Neuronal stem cell (in vitro differentiated cells): ENCODE results near the gene TFE3.

Source experiments
- DNase-seq: peaks from one replicate; pipeline ENCODE4 v3.0.0-alpha.2; 2013; ENCODE audit warnings: low spot score
- H2AFZ ChIP-seq: one replicate; pipeline ENCODE4 v1.6.1; 2013; ENCODE audit warnings: mild to moderate bottlenecking, low read length, inconsistent platforms
- H2AK5ac ChIP-seq: 2 replicates; pipeline ENCODE4 v1.6.1; 2013; ENCODE audit warnings: low read depth, mild to moderate bottlenecking, inconsistent platforms, low read length, moderate library complexity, mixed read lengths
- H2BK120ac ChIP-seq: 2 replicates; pipeline ENCODE4 v1.6.1; 2013; ENCODE audit warnings: low read depth, mild to moderate bottlenecking, inconsistent platforms, low read length, moderate library complexity, mixed read lengths
- H2BK12ac ChIP-seq: one replicate; pipeline ENCODE4 v1.6.1; 2013; ENCODE audit warnings: low read length, inconsistent platforms
- H2BK15ac ChIP-seq: 2 replicates; pipeline ENCODE4 v1.6.1; 2013; ENCODE audit warnings: mild to moderate bottlenecking, low read length, inconsistent platforms, mixed read lengths
- H2BK5ac ChIP-seq: one replicate; pipeline ENCODE4 v1.6.1; 2013; ENCODE audit warnings: inconsistent platforms, mild to moderate bottlenecking, low read length, moderate library complexity
- H3K14ac ChIP-seq: one replicate; pipeline ENCODE4 v1.6.1; 2013; ENCODE audit warnings: low read length, inconsistent platforms
- H3K18ac ChIP-seq: 2 replicates; pipeline ENCODE4 v1.6.1; 2013; ENCODE audit warnings: low read length, inconsistent platforms
- H3K23ac ChIP-seq: 2 replicates; pipeline ENCODE4 v1.6.1; 2013; ENCODE audit warnings: low read depth, mild to moderate bottlenecking, mixed read lengths, low read length, inconsistent platforms; ENCODE audit not compliant: poor library complexity
- H3K27ac ChIP-seq: replicated peaks from 3 replicates; pipeline ENCODE4 v1.5.1; 2013; ENCODE audit warnings: low read length, inconsistent platforms
- H3K27me3 ChIP-seq, 3 experiments: 2 replicates each; pipeline ENCODE4 v1.6.1; 2013; ENCODE audit warnings: low read length in 3 of 3, mild to moderate bottlenecking in 2 of 3, inconsistent platforms in 1 of 3, low read depth in 1 of 3, mixed read lengths in 1 of 3, moderate library complexity in 1 of 3; ENCODE audit not compliant: control insufficient read depth in 3 of 3, insufficient read depth in 3 of 3
- H3K36me3 ChIP-seq, 2 donors: replicated peaks in 1 of 2; 2 replicates each; pipeline ENCODE4 v1.6.1; 2013; ENCODE audit warnings: low read length in 2 of 2; ENCODE audit not compliant: control insufficient read depth in 2 of 2, insufficient read depth in 2 of 2
- H3K4ac ChIP-seq: 2 replicates; pipeline ENCODE4 v1.6.1; 2013; ENCODE audit warnings: inconsistent platforms, mild to moderate bottlenecking, low read length, moderate library complexity
- H3K4me1 ChIP-seq, 2 donors: 1 replicate in 1 of 2; 2 replicates in 1 of 2; pipeline ENCODE4 v1.6.1; 2013; ENCODE audit warnings: low read length in 2 of 2, low read depth in 1 of 2; ENCODE audit not compliant: control insufficient read depth in 2 of 2, insufficient read depth in 1 of 2
- H3K4me2 ChIP-seq: one replicate; pipeline ENCODE4 v1.6.1; 2013; ENCODE audit warnings: mild to moderate bottlenecking, low read length, inconsistent platforms; ENCODE audit not compliant: insufficient read depth, poor library complexity, severe bottlenecking
- H3K4me3 ChIP-seq, 2 donors: 2 replicates each; pipeline ENCODE4 v1.5.1; 2013; ENCODE audit warnings: low read length in 2 of 2, mild to moderate bottlenecking in 2 of 2, inconsistent platforms in 1 of 2, moderate library complexity in 1 of 2
- H3K79me1 ChIP-seq: one replicate; pipeline ENCODE4 v1.6.1; 2013; ENCODE audit warnings: low read depth, mild to moderate bottlenecking, inconsistent platforms, low read length, moderate library complexity
- H3K9ac ChIP-seq: one replicate; pipeline ENCODE4 v1.6.1; 2013; ENCODE audit warnings: mild to moderate bottlenecking, low read depth, low read length, inconsistent platforms; ENCODE audit not compliant: poor library complexity
- H3K9me3 ChIP-seq, 2 donors: replicated peaks in 1 of 2; 2 replicates each; pipeline versions ENCODE3 to v1.6.1; 2013; ENCODE audit warnings: low read length in 2 of 2, mild to moderate bottlenecking in 2 of 2, inconsistent platforms in 1 of 2, low read depth in 1 of 2, mixed read lengths in 1 of 2, moderate library complexity in 1 of 2; ENCODE audit not compliant: control insufficient read depth in 2 of 2, insufficient read depth in 1 of 2
- H4K8ac ChIP-seq: one replicate; pipeline ENCODE4 v1.6.1; 2013; ENCODE audit warnings: low read depth, mild to moderate bottlenecking, inconsistent platforms, low read length, moderate library complexity
- H4K91ac ChIP-seq: one replicate; pipeline ENCODE4 v1.6.1; 2013; ENCODE audit warnings: low read length, low read depth, mild to moderate bottlenecking, inconsistent platforms; ENCODE audit not compliant: poor library complexity
- WGBS, 2 donors: extraction: QIAGEN DNeasy Blood & Tissue Kit; methylation state at CpG; one replicate each; pipeline ENCODE4 v1.1.7; 2013; ENCODE audit warnings: missing lambda C conversion rate in 2 of 2, mixed read lengths in 1 of 2; ENCODE audit not compliant: insufficient read length in 2 of 2, insufficient replicate concordance in 1 of 2; ENCODE audit errors: extremely low coverage in 2 of 2; 5-methylcytosine and 5-hydroxymethylcytosine counted together

The TFE3 gene

DNA sequence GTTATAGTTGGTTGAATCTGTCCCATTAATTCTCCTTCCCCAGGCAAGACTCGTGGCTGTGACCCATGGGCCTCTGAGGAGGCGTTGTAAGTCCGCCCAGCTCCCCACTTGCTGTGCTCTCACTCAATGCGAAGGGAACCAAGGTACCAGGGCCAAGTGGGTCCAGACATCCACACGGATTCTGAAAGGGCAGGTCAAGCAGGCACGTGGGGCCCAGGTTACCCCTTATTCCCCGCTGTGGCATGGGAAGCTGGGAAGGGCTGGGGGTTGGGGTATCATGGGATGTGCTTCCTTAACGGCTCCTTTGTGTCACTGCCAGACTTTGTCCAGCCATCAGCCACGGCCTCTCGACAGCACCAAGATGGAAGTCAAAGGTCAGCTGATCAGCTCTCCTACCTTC, 18.8 kb upstream of the TFE3 start:
- no CpG with 5 or more reads among the region's 10 CpGs for WGBS, 2 donors
- no peaks in the 10 kb centered on the region for H3K27me3 ChIP-seq
- H3K18ac ChIP-seq, result no peak overlapping the region
- no peak overlapping the region for H3K27ac ChIP-seq
- H3K9ac ChIP-seq, result no peak overlapping the region
- no peak overlapping the region for H2BK12ac ChIP-seq
- no peak overlapping the region for H2BK120ac ChIP-seq
- H2AFZ ChIP-seq, result no peak overlapping the region
- peaks cover 0 to 6% of the 10 kb centered on the region in 2 donors for H3K36me3 ChIP-seq
- H3K4me3 ChIP-seq, result no peak overlapping the region
- H4K91ac ChIP-seq, result no peak overlapping the region
- H3K79me1 ChIP-seq, result peaks cover 2% of the 10 kb centered on the region
- H2BK5ac ChIP-seq, result no peak overlapping the region
- no peak overlapping the region for H3K23ac ChIP-seq
- H3K4me2 ChIP-seq, result no peak overlapping the region
- H3K14ac ChIP-seq, result no peak overlapping the region
- H3K4me1 ChIP-seq, result no peaks in the 10 kb centered on the region
- no peak overlapping the region for H3K4ac ChIP-seq
- H2AK5ac ChIP-seq, result no peak overlapping the region
- no peak overlapping the region for H4K8ac ChIP-seq
- DNase-seq, result no peak
- H2BK15ac ChIP-seq, result no peak overlapping the region
- H3K9me3 ChIP-seq, result no peaks in the 10 kb centered on the region

DNA sequence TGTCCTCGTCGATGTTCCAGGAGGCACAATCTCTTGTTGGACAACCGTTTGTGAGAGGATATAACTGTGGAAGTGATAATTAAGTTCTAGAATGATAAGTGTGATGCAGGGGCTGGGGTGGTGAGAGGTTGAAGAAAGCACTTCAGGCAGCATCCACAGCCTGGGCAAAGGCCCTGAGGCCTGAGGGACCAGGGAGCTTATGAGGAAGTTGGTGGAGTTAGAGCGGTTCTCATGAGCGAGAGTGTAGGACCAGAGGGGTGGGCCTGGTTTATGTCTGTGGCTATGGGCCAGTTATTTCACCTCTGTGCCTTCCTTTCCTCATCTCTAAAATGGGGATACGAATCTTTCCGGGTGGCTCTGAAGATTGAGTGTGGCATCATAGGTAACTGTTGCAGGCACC, 18.3 kb upstream of the TFE3 start:
- H3K9me3 ChIP-seq, result no peaks in the 10 kb centered on the region
- H3K4me1 ChIP-seq, result no peaks in the 10 kb centered on the region
- H3K27ac ChIP-seq, result no peak overlapping the region
- H2AFZ ChIP-seq, result no peak overlapping the region
- H2BK15ac ChIP-seq, result no peak overlapping the region
- no peak overlapping the region for H4K8ac ChIP-seq
- H4K91ac ChIP-seq, result no peak overlapping the region
- no peak overlapping the region for H2BK12ac ChIP-seq
- H3K9ac ChIP-seq, result no peak overlapping the region
- no peak overlapping the region for H3K23ac ChIP-seq
- no CpG with 5 or more reads among the region's 7 CpGs for WGBS, 2 donors
- no peak overlapping the region for H3K4ac ChIP-seq
- H3K4me3 ChIP-seq, result no peak overlapping the region
- no peak overlapping the region for H2AK5ac ChIP-seq
- H3K79me1 ChIP-seq, result peaks cover 2% of the 10 kb centered on the region
- no peak overlapping the region for H2BK5ac ChIP-seq
- peaks cover 0 to 5% of the 10 kb centered on the region in 2 donors for H3K36me3 ChIP-seq
- H3K4me2 ChIP-seq, result no peak overlapping the region
- no peak overlapping the region for H2BK120ac ChIP-seq
- no peaks in the 10 kb centered on the region for H3K27me3 ChIP-seq
- DNase-seq, result no peak
- no peak overlapping the region for H3K18ac ChIP-seq
- no peak overlapping the region for H3K14ac ChIP-seq

DNA sequence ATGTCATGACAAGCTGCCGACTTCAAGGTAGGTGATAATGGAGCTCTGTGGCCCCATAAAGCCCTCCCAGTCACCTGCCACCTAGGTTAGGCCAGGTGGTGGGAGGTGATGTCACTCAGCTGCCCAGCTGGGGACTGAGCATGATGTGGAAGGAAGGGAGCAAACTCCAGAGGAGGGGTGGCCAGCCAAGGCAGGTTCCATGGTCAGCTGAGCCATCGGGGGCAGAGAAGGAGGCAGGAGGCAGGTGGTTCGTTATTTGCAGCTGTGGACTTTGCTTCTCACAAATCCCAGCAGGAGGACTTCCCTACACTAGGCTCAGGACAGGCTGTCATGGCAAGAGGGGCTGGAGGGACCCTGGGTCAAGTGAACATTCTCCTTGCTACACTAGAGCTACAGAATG, 17.8 kb upstream of the TFE3 start:
- Histone ChIP-seq H3K23ac (no peak overlapping the region), H2BK15ac (no peak overlapping the region), H3K27ac (no peak overlapping the region), H3K14ac (no peak overlapping the region), H3K36me3 (no peaks in the 10 kb centered on the region), H3K4me1 (no peaks in the 10 kb centered on the region), H2AK5ac (no peak overlapping the region), H3K79me1 (peaks cover 2% of the 10 kb centered on the region), H3K27me3 (no peaks in the 10 kb centered on the region), H3K4me3 (no peak overlapping the region), H2BK12ac (no peak overlapping the region), H3K9me3 (no peaks in the 10 kb centered on the region), H2BK120ac (no peak overlapping the region), H3K4me2 (no peak overlapping the region), H2BK5ac (no peak overlapping the region), H3K4ac (no peak overlapping the region), H4K91ac (no peak overlapping the region), H4K8ac (no peak overlapping the region), H3K9ac (no peak overlapping the region), H2AFZ (no peak overlapping the region), H3K18ac (no peak overlapping the region)
- WGBS, 2 donors, result no CpG with 5 or more reads among the region's 3 CpGs
- no peak for DNase-seq

DNA sequence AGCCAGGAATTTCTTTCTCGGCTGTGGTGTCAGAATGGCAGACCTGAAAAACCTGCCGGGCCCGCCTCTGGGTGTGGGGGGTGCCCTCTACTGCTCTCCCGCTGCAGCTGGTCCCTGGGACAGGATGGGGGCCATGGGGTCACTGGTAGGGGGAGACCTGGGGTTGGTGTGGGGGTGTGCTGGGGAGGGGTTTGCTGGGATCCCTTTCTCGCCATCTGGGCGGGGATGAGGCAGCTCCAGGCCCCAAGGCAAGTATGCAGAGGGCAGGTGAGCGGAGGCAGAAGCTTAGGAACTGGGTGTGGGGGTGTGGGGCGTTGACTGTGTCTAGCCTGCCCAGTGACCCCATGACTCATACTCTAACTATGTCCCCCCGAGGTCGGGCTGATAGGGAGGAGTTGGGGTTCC, 16.5 kb upstream of the TFE3 start:
- H3K27me3 ChIP-seq, result no peaks in the 10 kb centered on the region
- no peak overlapping the region for H2AFZ ChIP-seq
- H3K9ac ChIP-seq, result no peak overlapping the region
- H2BK5ac ChIP-seq, result no peak overlapping the region
- no peak overlapping the region for H3K23ac ChIP-seq
- H2BK12ac ChIP-seq, result no peak overlapping the region
- WGBS, 2 donors, result no CpG with 5 or more reads among the region's 10 CpGs
- peaks cover 0 to 3% of the 10 kb centered on the region in 2 donors for H3K9me3 ChIP-seq
- no peak overlapping the region for H3K18ac ChIP-seq
- H3K36me3 ChIP-seq, result no peaks in the 10 kb centered on the region
- no peak overlapping the region for H4K91ac ChIP-seq
- no peak overlapping the region for H3K14ac ChIP-seq
- H3K79me1 ChIP-seq, result peaks cover 2% of the 10 kb centered on the region
- no peak for DNase-seq
- no peak overlapping the region for H3K4me2 ChIP-seq
- H2AK5ac ChIP-seq, result no peak overlapping the region
- no peak overlapping the region for H3K27ac ChIP-seq
- no peak overlapping the region for H3K4ac ChIP-seq
- H2BK120ac ChIP-seq, result no peak overlapping the region
- no peaks in the 10 kb centered on the region for H3K4me1 ChIP-seq
- H3K4me3 ChIP-seq, result no peak overlapping the region
- no peak overlapping the region for H4K8ac ChIP-seq
- no peak overlapping the region for H2BK15ac ChIP-seq
